ENCODE measurements around the gene NFE2L3. TPM values are rescaled to one million over a fixed set of nuclear protein-coding genes. Genes with fewer than 3 reads are reported as not detected.

The NFE2L3 gene
- total RNA-seq, 1 experiment from 2014 or later: 40.0 TPM

GRCh38 chr7:26200444-26201246, 48.6 kb downstream of the NFE2L3 start, which contains the start of gene HNRNPA2B1:
TSS of gene HNRNPA2B1 (minus strand) at chr7:26200746. CDS start at chr7:26200577, 169 bp downstream.
- H3K79me2 ChIP-seq (ENCODE audit: low read length): peaks cover 91% of the 10 kb centered on the region
- intact Hi-C loops (cut with micrococcal nuclease): loop anchor here (5.0 kb wide), 2 partner anchors 92 to 967 kb away; partner anchors contain the start of genes HOXA9 and SNX10
- POLR2A ChIA-PET (ENCODE audit: unreplicated experiment): interaction anchor here (0.6 to 1.0 kb wide), 5 partner anchors 46 to 975 kb away, joined by 3 to 9 read pairs (median 3); no protein-coding TSS in a partner anchor
- no peaks in the 10 kb centered on the region for H3K27me3 ChIP-seq (ENCODE audit: low read length)
- H3K4me3 ChIP-seq (ENCODE audit: low read length): peak within 1 kb of the TSS; percentile 99
- TF ChIP-seq, protein P1, sequence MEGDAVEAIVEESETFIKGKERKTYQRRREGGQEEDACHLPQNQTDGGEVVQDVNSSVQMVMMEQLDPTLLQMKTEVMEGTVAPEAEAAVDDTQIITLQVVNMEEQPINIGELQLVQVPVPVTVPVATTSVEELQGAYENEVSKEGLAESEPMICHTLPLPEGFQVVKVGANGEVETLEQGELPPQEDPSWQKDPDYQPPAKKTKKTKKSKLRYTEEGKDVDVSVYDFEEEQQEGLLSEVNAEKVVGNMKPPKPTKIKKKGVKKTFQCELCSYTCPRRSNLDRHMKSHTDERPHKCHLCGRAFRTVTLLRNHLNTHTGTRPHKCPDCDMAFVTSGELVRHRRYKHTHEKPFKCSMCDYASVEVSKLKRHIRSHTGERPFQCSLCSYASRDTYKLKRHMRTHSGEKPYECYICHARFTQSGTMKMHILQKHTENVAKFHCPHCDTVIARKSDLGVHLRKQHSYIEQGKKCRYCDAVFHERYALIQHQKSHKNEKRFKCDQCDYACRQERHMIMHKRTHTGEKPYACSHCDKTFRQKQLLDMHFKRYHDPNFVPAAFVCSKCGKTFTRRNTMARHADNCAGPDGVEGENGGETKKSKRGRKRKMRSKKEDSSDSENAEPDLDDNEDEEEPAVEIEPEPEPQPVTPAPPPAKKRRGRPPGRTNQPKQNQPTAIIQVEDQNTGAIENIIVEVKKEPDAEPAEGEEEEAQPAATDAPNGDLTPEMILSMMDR (conservative IDR thresholded peaks at IDR 0.05; ENCODE audit: low read depth, low read length): no peak
- TF ChIP-seq EZH2phosphoT487 (IDR thresholded peaks at IDR 0.05; ENCODE audit: borderline replicate concordance, low read length) (no peak), EZH2 (IDR thresholded peaks at IDR 0.05; ENCODE audit: low read length, unreplicated experiment) (no peak)
- peaks cover 53% of the 10 kb centered on the region for H3K36me3 ChIP-seq (ENCODE audit: low read depth, low read length)
- peaks cover 75% of the 10 kb centered on the region for H4K20me1 ChIP-seq (ENCODE audit: low read length)
- H3K9ac ChIP-seq (ENCODE audit: low read length): peak within 1 kb of the TSS; percentile 96
- CTCF ChIA-PET: interaction anchor here (0.5 kb wide), 1 partner anchor 85 kb away, joined by 3 read pairs; no protein-coding TSS in a partner anchor
- DNase-seq: peak; percentile 98
- peak within 1 kb of the TSS; percentile 95 for H2AFZ ChIP-seq (ENCODE audit: low read length)
- no peaks in the 10 kb centered on the region for H3K9me3 ChIP-seq (ENCODE audit: low read length)
- peak; percentile 80 for ATAC-seq
- peaks cover 35% of the 10 kb centered on the region for H3K4me1 ChIP-seq (ENCODE audit: insufficient read depth, low read length)
- BruUV-seq (replicated peaks): no TSS peak
- no peaks in the 10 kb centered on the region for H3K9me2 ChIP-seq (replicated peaks; ENCODE audit: low read length)
- H3F3A ChIP-seq (ENCODE audit: low read length, unreplicated experiment): peaks cover 19% of the 10 kb centered on the region
- peak within 1 kb of the TSS; percentile 97 for H3K4me2 ChIP-seq (ENCODE audit: low read length)
- peak within 1 kb of the TSS; percentile 95 for H3K27ac ChIP-seq (ENCODE audit: low read length)

- ChIA-PET POLR2A (ENCODE audit: unreplicated experiment) (interaction anchor here (0.6 to 1.0 kb wide), 4 partner anchors 45 to 1213 kb away, joined by 3 to 4 read pairs (median 4); no protein-coding TSS in a partner anchor), CTCF (no interaction called here)
- peaks cover 91% of the 10 kb centered on the region for H3K79me2 ChIP-seq (ENCODE audit: low read length)
- H2AFZ ChIP-seq (ENCODE audit: low read length): peak within 1 kb of the TSS; percentile 95
- H3K4me2 ChIP-seq (ENCODE audit: low read length): peak within 1 kb of the TSS; percentile 97
- H3K4me1 ChIP-seq (ENCODE audit: insufficient read depth, low read length): peaks cover 27% of the 10 kb centered on the region
- intact Hi-C loops (cut with micrococcal nuclease): loop anchor here (5.0 kb wide), 2 partner anchors 91 to 966 kb away; partner anchors contain the start of genes HOXA9 and SNX10
- peaks cover 53% of the 10 kb centered on the region for H3K36me3 ChIP-seq (ENCODE audit: low read depth, low read length)
- BruUV-seq (replicated peaks): no TSS peak
- peak; percentile 84 for DNase-seq
- H3K4me3 ChIP-seq (ENCODE audit: low read length): peak within 1 kb of the TSS; percentile 99
- peak within 1 kb of the TSS; percentile 96 for H3K9ac ChIP-seq (ENCODE audit: low read length)
- H3K9me3 ChIP-seq (ENCODE audit: low read length): no peaks in the 10 kb centered on the region
- peak within 1 kb of the TSS; percentile 95 for H3K27ac ChIP-seq (ENCODE audit: low read length)
- H3F3A ChIP-seq (ENCODE audit: low read length, unreplicated experiment): peaks cover 11% of the 10 kb centered on the region
- peak; percentile 53 for ATAC-seq
- no peaks in the 10 kb centered on the region for H3K9me2 ChIP-seq (replicated peaks; ENCODE audit: low read length)
- H3K27me3 ChIP-seq (ENCODE audit: low read length): no peaks in the 10 kb centered on the region
- TF ChIP-seq EZH2 (IDR thresholded peaks at IDR 0.05; ENCODE audit: low read length, unreplicated experiment) (no peak), EZH2phosphoT487 (IDR thresholded peaks at IDR 0.05; ENCODE audit: borderline replicate concordance, low read length) (no peak)
- TF ChIP-seq, protein P1 (conservative IDR thresholded peaks at IDR 0.05; ENCODE audit: low read depth, low read length): no peak
- peaks cover 75% of the 10 kb centered on the region for H4K20me1 ChIP-seq (ENCODE audit: low read length)
These were observed 49.4 kb downstream of the NFE2L3 start, which contains the start of gene CBX3 for GRCh38 chr7:26201247-26202018. TSS of gene CBX3 (plus strand) at chr7:26201745. CDS start at chr7:26202999, 1,254 bp downstream.
